GM19455 (cell line): ENCODE measurements around the gene SLCO1B1.

Experiments used
- ATAC-seq: cut with Tn5 transposase; IDR thresholded peaks from one replicate; pipeline ENCODE4 v1.9.1; 2021; ENCODE audit not compliant: unreplicated experiment

Gene SLCO1B1

DNA sequence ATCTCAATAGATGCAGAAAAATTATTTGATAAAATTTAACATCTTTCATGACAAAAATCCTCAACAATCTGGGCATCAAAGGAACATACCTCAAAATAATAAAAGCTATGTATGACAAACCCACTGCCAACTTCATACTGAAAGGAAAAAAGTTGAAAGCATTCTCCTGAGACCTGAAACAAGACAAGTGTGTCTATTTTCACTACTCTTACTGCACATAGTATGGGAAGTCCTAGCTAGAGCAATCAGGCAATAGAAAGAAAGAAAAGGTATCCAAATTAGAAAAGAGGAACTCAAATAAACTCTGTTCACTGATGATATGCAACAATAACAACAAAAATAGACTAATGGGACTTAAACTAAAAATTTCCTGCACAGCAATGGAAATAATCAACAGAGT is 90.1 kb downstream of the SLCO1B1 start:
- ATAC-seq, result no peak

DNA sequence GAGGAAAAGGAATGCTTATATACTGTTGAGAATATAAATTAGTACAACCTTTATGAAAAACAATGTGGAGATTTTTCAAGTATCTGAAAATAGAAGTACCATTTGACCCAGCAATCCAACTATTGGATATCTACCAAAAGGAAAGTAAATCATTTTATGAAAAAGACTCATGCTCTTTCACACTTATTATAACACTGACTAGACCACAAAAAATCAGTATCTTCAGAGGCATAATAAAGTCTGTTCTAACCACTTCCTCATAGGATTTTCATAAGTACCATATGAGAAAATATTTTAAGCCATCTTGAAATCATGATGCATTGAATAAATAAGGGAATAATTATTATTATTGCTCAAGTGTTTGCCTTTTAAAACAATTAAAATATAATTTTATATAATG is 90.8 kb downstream of the SLCO1B1 start:
- no peak for ATAC-seq

DNA sequence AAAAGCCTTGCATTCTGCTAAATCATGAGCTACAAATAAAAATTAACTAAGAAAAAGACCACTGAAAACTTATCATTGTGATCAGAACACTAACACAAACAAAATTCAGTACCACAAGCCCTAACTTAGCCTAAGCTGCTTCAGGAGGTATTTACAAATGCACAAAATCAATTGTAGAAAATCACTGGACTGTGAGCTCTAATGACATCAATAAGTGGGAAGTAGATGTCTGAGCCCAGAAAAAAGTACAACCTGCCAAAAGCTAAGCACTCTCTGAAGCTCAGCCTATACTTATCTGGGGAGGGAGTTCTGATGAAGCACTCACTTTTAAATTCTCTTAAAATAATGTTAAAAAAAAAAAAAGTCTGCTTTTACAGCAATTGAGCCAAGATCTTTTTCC is 92.9 kb downstream of the SLCO1B1 start:
- no peak for ATAC-seq

DNA sequence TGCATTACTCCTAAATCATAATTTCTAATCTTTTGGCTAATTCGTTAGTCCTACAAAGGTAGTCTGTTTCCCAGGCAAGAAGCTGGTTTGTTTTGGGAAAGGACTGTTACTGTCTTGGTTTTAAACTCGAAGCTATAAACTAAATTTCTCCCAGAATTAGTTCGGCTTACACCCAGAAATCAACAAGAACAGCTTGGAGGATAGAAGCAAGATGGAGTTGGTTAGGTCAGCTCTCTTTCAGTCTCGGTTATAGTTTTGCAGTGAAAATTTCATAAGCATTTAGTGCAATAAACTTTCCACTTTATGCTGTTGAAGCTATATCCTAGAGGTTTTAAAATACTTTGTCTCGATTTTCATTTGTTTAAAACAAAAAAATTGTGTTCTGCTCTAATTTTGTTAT is 103.4 kb downstream of the SLCO1B1 start:
- ATAC-seq, result no peak

DNA sequence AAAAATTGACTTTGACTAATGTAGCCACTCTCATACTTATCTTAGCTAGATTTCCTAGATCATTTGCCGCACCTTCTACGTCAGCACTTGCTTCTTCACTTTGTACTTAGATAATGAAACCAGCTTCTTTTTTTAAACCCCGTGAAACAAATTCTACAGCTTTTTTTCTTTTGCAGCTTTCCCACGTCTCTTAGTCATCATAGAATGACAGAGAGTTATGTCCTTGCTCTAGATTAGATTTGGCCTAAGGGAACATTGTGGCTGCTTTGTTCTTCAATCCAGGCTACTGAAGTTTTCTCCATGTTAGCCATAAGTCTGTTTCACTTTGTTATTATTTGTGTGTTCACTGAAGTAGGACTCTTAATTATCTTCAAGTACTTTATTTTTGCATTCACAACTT is 108.9 kb downstream of the SLCO1B1 start:
- no peak for ATAC-seq

DNA sequence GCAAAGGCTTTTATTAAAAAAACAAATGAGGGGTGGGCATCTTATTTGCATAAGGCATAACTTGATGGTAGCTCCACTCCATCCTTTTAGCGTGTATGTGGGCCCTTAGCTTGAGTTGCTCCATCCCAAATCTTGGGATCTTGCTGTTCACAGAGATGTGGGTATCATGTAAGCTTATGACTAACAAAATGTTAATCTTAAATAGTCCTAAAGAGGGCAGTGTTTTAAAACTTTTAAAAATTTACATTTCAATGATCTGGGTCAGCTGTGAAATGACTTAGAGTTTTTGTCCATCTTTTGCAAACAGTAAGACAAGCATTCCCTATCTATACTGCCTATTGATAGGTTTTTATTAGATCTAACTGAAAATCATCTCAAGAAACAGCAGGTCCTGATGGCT is 117.7 kb downstream of the SLCO1B1 start:
- no peak for ATAC-seq

DNA sequence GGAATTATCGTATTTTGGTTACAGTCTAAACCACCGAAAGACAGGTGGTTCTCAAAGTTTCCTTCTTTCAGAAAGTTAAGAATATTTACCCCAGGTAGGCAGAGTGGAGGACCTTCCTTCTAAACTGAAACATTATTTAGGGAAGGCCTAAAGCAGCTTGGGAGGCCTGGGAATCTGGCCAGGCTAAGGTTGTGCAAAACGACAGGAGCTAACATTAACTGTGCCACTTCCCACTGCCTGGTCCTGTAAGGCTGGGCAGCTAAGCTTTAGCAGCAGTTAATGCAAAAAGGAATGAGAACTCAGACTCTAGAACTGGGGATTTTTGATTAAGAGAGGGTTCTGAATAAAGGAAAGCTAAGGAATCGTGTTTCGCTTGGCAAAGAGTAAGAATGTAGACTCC is 121.1 kb downstream of the SLCO1B1 start:
- ATAC-seq, result no peak

DNA sequence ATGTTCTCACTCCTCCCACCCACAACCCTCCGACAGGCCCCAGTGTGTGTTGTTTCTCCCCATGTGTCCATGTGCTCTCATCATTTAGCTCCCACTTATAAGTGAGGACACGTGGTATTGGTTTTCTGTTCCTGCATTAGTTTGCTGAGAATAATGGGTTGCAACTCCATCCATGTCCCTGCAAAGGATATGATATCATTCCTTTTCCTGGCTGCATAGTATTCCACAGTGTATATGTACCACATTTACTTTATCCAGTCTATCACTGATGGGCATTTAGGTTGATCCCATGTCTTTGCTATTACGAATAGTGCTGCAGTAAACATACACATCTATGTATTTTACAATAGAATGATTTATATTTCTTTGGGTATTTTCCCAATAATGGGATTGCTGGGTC is 126.2 kb downstream of the SLCO1B1 start:
- ATAC-seq, result no peak

DNA sequence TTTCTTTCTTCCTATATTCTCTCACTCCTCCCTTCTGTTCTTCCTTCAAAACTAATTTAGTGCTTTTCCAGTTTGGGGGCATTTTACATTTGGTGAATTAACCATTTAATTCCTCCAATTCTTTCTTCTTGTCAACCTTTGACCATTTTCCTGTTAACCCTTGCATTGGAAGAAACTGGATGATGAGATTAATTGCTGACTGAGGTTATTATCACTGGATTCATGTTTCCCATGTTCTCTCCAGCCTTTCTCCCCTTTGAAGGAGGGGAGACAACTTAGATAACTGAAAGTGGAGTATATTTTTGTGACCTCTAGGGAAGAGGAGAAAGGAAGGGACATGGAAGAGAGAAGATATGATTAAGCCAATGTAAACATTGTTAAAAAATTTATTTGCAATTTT is 133.2 kb downstream of the SLCO1B1 start:
- no peak for ATAC-seq

DNA sequence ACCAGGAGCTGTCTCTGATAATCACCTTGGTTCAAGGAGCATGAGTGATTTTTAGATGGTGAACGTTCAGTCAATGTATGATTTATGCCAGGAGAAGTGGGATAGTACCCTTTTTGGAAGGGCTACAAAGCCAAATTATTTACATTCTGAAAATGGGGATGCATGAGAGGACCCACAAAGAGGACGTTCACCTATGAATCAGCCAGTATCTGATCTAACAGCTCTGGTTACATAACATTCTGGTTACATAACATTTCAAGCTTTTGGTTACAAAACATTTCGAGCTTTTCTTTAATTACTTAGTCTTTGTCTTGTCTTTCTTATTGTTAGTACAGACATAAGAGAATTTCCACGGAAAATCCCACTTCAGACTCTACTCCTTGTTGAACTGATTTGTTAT is 134.9 kb downstream of the SLCO1B1 start:
- no peak for ATAC-seq

DNA sequence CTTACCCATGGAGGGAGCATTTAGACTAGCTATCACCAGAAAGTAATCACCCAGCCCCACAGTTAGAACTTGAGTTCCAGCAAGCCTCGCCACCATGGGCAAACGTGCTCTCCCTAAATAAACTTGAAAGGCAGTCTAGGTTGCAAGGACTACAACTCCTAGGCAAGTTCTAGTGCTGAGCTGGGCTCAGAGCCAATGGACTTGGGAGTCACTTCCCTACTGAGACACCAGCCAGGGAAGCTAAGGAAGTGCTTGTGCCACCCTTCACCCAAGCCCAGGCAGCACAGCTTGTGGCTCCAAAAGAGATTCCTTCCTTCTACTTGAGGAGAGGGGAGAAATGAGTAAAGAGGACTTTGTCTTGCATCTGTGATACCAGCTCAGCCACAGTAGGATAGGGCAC is 145.8 kb downstream of the SLCO1B1 start:
- ATAC-seq, result no peak
